NCI-H748 (cell line): ENCODE results near the gene C16orf96.
"Not testable (repeated sequence)": the region's sequence is repeated elsewhere in the genome, so short reads cannot be mapped to it uniquely, and the experiment has no call there.

Experiments
- DNase-seq: peaks from one replicate; lab custom pipeline; 2025; ENCODE audit not compliant: unreplicated experiment; lab: John Stamatoyannopoulos, UW

The C16orf96 gene

DNA sequence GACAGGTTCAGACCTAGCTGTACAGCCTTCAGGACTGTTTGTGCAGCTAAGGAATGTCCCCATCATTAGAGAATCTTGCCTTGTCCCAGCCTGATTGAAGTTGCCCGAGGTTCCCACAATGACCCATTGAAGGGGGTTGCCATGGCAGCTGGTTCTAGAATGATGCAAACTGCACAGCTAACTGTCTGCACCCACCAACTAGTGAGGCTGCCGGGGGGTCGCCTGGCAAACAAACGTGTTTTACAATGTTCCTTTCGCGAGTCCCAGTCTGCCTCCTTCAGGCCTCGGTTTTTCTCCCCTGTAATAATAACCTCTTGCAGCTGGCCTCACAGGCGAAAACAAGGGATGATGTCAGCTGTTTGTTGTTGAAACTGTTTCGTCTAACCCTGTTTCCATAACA, 5.5 kb downstream of the C16orf96 start:
- no peak for DNase-seq

- no peak for DNase-seq
These were observed 8.6 kb downstream of the C16orf96 start for GRCh38 chr16:4564661-4565267.

GRCh38 chr16:4566144-4566543, 10.0 kb downstream of the C16orf96 start:
- DNase-seq, result no peak

- no peak for DNase-seq
These were observed 13.9 kb downstream of the C16orf96 start for GRCh38 chr16:4570086-4570485.

GRCh38 chr16:4570688-4571321, 14.7 kb downstream of the C16orf96 start:
- no peak for DNase-seq

- DNase-seq, result no peak
These were observed 16.6 kb downstream of the C16orf96 start for GRCh38 chr16:4572715-4573114.

GRCh38 chr16:4573926-4574325, 17.8 kb downstream of the C16orf96 start:
- DNase-seq, result not testable (repeated sequence)

DNA sequence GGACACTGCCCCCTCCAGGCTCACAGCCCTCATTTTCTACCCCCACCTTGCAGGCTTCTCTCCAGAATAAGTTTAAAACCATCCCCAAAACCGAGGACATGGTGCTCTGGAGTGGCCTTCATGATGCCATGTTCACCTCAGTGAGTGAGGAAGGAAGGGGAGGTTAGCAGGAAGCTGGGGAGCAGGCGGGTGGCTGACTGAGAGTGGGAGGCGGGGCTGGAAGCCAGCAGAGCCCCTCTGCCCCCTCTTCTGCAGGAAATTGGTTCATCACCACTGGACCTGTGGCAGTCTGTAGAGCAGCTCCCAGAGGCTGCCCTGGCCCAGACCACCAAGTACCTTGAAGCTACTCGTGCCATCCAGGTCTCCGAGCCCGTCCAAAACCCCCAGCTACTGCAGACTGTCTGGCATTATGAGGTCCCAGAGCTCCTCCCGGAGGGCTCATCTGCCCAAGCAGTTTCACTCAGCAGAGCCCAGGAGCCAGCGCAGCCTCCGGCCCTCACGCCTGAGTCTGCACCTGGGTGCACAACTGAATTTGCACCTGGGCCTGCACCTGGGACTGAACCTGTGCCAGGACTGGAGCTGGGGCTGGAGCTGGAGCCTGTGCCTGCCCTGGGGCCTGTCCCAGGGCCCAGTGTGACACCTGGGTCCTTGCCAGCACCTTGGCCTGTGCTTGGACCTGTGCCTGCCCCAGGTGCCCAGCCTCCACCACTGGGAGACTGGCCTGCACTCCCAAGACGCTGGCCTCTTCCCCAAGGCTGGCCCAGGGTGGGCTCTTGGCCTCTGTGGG, 19.0 kb downstream of the C16orf96 start:
- DNase-seq, result no peak

DNA sequence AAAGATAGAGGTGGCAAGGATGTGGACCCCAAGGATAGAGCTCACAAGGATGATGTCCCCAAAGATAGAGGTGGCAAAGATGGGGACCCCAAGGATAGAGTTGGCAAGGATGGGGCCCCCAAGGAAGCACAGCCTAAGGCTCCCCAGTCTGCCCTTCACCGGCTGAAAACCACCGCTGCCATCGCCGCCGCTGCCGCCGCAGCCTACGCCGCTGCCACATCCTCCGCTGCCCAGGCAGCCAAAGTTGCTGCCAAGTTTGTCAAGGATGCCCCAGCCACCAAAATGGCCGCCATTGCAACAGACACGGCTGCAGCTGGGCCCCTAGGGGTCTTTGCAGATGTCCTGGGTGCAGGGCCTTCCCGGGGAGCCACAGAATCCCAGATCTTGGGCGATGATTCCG, 19.9 kb downstream of the C16orf96 start:
- DNase-seq, result no peak

DNA sequence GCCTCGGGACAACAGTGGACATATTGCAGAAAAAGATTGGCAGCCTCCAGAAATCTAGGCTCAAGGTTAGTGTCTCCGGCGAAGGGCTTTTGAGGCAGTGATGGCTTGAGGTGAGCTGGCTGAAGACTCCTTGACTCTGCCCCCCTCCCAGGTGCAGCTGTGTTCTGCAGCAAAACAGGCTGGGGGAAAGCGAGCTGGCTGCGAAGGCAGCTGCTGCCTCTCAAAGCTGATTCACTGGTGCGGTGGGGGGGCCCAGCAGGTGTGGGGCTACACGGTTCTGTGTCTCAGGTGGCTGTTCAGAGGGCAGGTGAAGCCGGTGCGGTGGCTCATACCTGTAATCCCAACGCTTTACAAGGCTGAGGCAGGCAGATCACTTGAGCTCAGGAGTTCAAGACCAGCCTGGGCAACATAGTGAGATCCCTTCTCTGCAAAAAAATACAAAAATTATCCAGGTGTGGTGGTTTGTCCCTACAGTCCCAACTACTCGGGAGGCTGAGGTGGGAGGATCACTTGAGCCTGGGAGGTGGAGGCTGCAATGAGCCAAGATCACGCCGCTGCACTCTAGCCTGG, 22.9 kb downstream of the C16orf96 start:
- no peak for DNase-seq

DNA sequence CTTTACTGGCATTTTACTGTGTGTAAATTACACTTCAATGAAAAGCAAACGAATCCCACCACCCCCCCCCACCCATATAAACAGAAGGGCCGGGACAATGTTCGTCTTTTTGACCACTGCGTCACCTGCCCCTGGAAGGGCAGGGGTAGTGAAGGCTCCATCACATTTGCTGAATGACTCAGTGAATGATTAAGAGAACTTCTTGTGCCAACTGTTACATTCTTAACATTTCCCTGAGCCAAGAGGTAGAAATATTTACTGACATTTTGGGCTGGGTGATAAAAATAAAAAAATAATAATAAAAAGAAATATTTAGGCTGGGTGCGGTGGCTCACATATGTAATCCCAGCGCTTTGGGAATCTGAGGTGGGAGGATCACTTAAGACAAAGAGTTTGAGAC, 24.1 kb downstream of the C16orf96 start:
- DNase-seq, result no peak

DNA sequence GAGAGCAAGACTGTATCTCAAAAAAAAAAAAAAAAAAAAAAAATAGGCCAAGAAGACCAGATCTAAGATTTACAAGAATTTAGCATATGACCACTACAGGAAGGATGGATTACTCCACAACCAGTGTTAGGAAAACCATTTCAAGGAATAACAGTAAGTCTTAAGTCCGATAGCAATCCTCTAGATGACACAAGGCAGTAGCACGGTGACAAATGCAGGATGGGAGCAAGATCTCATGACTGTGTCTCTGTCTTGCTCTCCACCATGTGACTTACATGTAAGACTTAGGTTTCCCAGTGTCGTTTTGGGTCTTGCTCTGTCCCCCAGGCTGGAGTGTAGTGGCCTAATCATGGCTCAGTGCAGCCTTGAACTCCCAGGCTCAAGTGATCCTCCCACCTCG, 27.8 kb downstream of the C16orf96 start:
- no peak for DNase-seq

- no peak for DNase-seq
These were observed 30.2 kb downstream of the C16orf96 start for GRCh38 chr16:4586291-4586690.

GRCh38 chr16:4588386-4588785, 32.2 kb downstream of the C16orf96 start:
- no peak for DNase-seq

- no peak for DNase-seq
These were observed 32.8 kb downstream of the C16orf96 start for GRCh38 chr16:4588961-4589360.

GRCh38 chr16:4591191-4591590, 35.1 kb downstream of the C16orf96 start:
- DNase-seq, result no peak

- DNase-seq, result no peak
These were observed 35.7 kb downstream of the C16orf96 start for GRCh38 chr16:4591706-4592470.

DNA sequence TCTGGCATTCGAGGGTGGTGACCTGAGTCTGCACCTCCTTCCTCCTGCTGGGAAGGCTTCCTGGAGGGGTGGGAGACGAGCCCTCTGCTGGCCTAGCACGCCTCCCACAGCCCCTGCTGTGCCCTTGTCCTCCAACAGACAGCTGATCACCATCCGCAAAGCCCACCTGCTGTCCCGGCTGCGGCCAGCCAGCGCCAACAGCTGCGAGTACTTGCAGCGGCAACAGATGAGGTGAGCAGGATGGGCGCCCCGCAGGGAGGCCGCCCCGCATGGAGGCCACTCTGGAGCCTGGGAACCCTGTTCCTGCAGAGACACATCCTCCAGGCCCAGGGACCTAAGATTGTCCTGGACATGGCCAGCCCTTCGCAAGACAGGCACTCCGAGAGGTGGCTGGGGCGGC, 36.9 kb downstream of the C16orf96 start:
- no peak for DNase-seq

DNA sequence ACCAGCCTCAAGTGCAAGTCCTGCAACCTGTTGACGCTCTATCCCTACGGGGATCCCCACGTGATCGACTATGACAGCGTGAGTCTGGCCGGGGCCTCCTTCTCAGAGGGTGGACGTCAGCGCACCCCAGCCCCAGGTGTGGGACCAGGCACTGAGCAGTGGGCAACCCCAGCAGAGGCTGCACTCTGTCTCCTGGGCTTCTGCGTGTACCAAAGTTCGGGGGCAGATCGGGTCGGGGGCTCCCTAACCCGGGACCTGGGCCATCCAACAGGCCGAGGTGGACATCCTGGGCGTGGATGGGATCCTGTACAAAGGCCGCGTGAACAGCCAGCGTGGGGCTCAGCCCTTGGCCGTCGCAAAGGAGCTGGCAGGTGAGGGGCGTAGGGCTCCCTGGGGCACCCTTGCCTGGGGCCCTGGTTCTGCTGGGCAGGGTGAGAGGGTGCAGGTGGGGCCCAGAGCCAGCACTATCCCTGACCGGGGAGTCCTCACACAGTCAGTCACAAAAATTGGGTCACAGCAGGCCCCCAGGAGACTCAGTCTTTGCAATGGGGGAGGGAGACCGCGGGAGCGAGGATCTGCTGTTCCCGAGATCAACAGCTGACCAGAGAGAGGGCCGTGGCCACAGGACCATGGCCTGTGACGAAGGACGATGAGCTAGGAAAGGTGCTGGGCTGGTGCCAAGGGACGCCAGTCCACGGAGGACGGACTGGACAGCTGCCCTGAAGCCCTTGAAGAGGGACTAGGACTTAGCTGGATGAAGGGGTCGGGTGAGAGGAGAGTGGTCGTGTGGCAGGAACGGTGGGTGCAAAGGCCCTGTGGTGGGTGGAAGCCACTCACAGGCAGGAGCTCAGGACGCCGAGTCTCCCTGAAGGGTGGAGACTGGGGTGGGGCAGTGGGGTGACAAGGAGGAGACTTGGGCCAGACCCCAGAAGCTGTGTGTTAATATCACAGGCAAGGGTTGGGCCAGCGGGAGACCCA, 38.6 kb downstream of the C16orf96 start:
- DNase-seq, result no peak

DNA sequence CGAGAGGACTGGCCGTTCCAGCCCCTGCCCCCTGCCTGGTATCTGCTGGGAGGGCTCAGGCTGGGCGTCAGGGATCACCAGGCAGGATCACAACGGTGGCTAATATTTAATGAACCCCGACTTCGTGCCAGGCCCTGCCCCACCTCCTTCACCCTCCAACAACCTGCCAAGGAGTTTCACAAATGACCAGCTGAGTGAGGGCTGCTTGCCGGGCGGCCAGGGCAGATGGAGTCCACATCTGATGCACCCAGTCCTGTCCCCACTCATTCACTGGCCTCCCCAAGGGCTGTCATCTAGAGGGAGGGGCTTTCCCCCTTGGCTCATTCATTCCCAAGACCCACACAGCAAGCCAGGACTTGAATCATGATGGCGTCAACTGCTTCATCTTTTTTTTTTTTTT, 41.0 kb downstream of the C16orf96 start:
- DNase-seq, result no peak
